GM19193 (cell line): ENCODE data around the gene PLXNB3.

Experiments used
- POLR2A ChIP-seq: IDR thresholded peaks from 4 replicates; pipeline ENCODE4 v1.6.1; 2011; ENCODE audit not compliant: insufficient read depth, insufficient read length; ENCODE audit errors: extremely low read depth

PLXNB3 gene

DNA sequence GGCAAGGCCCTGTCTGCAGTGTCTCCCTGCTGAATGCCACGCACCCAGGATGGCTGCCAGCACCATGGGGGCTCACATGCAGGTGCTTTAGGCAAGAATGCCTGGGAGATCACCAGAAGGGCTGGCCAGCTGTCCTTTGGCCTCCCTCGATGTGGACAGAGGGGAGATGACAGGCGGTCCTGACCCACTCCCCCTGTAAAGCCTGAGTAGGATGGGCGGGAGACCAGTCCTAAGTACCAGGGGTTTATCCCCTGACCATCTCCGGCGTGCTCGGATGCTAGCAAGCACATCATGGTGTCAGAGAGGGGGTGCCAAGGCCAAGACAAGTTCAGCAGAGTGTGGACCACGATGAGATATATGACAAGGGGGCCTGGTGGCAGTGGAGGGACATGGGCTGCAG is 61.0 kb downstream of the PLXNB3 start:
- TF ChIP-seq POLR2A = no peak
